ENCODE data around the gene RDH5.
"Not testable (repeated sequence)": the region's sequence is repeated elsewhere in the genome, so short reads cannot be mapped to it uniquely, and the experiment has no call there.

RDH5 gene

DNA sequence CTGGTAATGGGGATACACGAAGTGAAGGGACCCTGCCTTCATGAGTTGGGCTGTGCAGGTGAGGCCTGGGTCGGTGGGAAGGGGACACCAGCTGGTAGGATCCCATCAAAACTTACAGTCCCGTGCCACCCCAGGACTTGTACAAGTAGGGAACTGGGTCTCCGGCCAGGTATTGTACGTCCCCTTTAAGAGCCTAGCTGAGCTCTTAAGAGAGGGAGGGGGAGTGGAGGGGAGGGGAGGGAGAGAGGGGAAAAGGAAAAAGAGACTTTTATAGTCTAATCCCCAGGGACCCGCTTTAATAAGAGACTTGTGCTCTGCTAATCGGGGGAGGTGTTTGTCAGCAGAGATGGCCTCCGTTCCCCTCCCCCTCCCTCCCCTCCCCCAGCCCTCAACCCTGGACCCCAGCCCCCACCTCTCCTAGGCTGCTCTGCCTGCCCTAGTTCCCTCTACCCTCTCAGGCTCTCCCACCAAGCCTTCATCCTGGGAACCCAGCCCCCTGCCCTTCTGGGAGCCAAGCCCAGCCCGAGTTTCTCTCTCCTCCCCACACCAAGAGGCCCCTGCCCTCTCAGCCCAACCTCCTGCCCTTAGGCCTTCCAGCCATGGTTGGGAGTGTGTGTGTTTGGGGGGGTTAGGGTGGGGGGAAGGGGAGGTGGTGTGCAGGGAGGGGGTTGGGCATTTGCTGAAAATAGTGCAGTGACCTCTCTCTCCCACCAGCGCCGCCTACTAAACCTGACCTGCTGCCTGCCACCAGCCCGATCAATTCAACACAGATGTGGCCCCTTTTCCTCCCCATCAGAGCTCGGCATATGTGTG lies 25.4 kb downstream of the RDH5 start:
- peaks cover 10% of the 10 kb centered on the region for H3K4me1 ChIP-seq (ENCODE audit: control insufficient read depth, insufficient read depth, low read length, poor library complexity, severe bottlenecking)
- H3K4me3 ChIP-seq (ENCODE audit: insufficient read depth, low read depth, low read length, poor library complexity, severe bottlenecking), result no peak overlapping the region
- no peak for DNase-seq
- H3K27me3 ChIP-seq (replicated peaks; ENCODE audit: control insufficient read depth, insufficient read depth, low read length, poor library complexity, severe bottlenecking), result no peaks in the 10 kb centered on the region
- peaks cover 6% of the 10 kb centered on the region for H3K36me3 ChIP-seq (ENCODE audit: control insufficient read depth, insufficient read depth, low read length)
- H3K27ac ChIP-seq (ENCODE audit: insufficient read depth, low read length, poor library complexity, severe bottlenecking), result no peak overlapping the region
- H3K9me3 ChIP-seq (ENCODE audit: control insufficient read depth, low read length), result no peaks in the 10 kb centered on the region

DNA sequence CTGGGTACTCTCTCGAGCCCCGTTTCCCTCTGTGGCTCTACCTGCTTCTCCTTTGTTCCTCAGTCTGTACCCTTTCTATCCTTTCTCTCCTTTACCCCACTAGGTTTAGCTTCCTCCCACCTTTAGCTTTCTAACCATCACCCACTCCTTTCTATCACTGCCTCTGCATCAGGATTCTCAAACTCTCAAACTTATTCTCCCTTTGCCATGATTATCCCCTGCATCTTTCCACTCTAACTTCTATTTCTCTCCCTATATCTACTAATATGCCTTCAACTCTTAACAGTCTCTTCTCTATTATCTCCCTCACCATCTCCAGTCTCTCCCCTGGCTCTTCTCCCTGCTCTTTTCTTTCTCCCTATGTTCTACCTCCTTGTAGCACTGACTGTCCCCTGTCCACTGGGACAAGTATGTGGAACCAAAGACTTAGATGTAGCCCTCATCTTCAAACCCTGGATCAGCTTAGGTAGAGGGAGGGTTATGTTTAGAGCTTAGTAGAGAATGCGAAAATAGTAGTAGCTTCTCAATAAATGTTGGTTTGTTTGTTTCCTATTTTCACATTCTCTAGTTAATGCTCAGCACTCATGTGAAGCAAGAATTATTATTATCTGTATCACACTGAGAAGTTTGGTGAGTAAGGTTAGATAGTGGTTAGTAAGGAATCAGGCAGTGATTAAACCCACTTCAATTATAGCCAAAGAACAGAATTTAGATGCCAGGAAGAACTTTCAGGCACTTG lies 26.1 kb downstream of the RDH5 start:
- Histone ChIP-seq H3K27ac (ENCODE audit: insufficient read depth, low read length, poor library complexity, severe bottlenecking) (no peak overlapping the region), H3K4me3 (ENCODE audit: insufficient read depth, low read depth, low read length, poor library complexity, severe bottlenecking) (no peak overlapping the region), H3K4me1 (ENCODE audit: control insufficient read depth, insufficient read depth, low read length, poor library complexity, severe bottlenecking) (peaks cover 10% of the 10 kb centered on the region), H3K9me3 (ENCODE audit: control insufficient read depth, low read length) (no peaks in the 10 kb centered on the region), H3K36me3 (ENCODE audit: control insufficient read depth, insufficient read depth, low read length) (peaks cover 14% of the 10 kb centered on the region), H3K27me3 (replicated peaks; ENCODE audit: control insufficient read depth, insufficient read depth, low read length, poor library complexity, severe bottlenecking) (no peaks in the 10 kb centered on the region)
- DNase-seq, result no peak

DNA sequence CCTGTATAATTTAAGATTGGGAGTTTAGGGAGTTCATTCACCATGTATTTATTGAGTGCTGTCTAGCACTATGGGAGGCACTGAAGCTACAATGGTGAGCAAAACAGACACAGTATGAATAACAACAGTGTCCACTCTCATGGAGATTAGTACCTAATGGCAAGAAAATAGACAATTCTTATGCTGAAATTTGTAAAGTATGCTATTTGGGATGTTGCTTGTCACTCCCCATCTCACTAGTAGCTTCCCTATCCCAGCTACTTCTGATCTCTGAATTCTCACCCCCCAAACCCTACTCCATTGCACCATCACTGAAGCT lies 26.7 kb downstream of the RDH5 start:
- no peak overlapping the region for H3K27ac ChIP-seq (ENCODE audit: insufficient read depth, low read length, poor library complexity, severe bottlenecking)
- peaks cover 19% of the 10 kb centered on the region for H3K36me3 ChIP-seq (ENCODE audit: control insufficient read depth, insufficient read depth, low read length)
- H3K27me3 ChIP-seq (replicated peaks; ENCODE audit: control insufficient read depth, insufficient read depth, low read length, poor library complexity, severe bottlenecking), result no peaks in the 10 kb centered on the region
- no peak overlapping the region for H3K4me3 ChIP-seq (ENCODE audit: insufficient read depth, low read depth, low read length, poor library complexity, severe bottlenecking)
- DNase-seq, result no peak
- peaks cover 10% of the 10 kb centered on the region for H3K4me1 ChIP-seq (ENCODE audit: control insufficient read depth, insufficient read depth, low read length, poor library complexity, severe bottlenecking)
- no peaks in the 10 kb centered on the region for H3K9me3 ChIP-seq (ENCODE audit: control insufficient read depth, low read length)

DNA sequence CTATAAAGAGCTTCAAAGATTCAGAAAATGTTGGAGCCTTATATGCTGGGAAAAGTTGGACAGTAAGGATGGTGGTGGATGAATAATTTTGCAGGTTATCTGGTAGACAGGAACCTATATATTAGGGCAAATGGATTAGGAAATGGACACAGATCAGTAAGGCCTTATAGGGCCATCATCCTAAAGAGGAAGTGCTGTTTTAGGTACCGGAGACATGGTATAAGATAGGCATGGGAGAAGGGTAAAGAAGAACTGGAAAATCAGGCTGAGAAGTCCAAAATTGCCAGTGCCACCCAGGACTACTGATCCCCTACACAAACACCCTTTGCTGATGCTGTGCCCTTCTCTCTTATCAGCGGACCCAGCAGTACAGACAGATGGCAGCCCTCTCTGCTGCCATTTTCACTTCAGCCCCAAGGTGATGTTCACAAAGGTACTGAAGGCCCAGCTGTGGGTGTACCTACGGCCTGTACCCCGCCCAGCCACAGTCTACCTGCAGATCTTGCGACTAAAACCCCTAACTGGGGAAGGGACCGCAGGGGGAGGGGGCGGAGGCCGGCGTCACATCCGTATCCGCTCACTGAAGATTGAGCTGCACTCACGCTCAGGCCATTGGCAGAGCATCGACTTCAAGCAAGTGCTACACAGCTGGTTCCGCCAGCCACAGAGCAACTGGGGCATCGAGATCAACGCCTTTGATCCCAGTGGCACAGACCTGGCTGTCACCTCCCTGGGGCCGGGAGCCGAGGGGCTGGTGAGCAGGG lies 28.2 kb downstream of the RDH5 start:
- Histone ChIP-seq H3K27me3 (replicated peaks; ENCODE audit: control insufficient read depth, insufficient read depth, low read length, poor library complexity, severe bottlenecking) (no peaks in the 10 kb centered on the region), H3K9me3 (ENCODE audit: control insufficient read depth, low read length) (no peaks in the 10 kb centered on the region), H3K36me3 (ENCODE audit: control insufficient read depth, insufficient read depth, low read length) (peaks cover 31% of the 10 kb centered on the region), H3K27ac (ENCODE audit: insufficient read depth, low read length, poor library complexity, severe bottlenecking) (no peak overlapping the region), H3K4me1 (ENCODE audit: control insufficient read depth, insufficient read depth, low read length, poor library complexity, severe bottlenecking) (peaks cover 6% of the 10 kb centered on the region), H3K4me3 (ENCODE audit: insufficient read depth, low read depth, low read length, poor library complexity, severe bottlenecking) (no peak overlapping the region)
- no peak for DNase-seq

DNA sequence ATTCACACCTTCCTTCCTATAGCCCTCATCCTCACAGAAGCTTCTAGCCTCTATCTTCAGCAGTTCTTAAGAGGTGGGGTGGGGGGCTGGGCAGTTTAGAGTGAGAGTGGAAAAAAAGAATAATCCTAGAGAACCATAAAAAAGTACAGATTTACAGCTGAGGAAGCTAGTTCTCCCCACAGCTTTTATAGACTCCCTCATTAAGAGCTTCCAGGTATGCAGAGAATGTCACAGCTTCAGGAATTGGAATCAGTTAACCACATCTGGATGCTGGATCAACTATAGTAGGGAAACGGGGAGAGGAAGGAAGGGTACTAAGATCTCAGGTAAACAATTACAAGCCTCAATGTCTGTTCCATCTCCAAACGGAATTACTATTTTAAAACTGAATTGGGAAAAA lies 35.1 kb downstream of the RDH5 start:
- Histone ChIP-seq H3K9me3 (ENCODE audit: control insufficient read depth, low read length) (no peaks in the 10 kb centered on the region), H3K27me3 (replicated peaks; ENCODE audit: control insufficient read depth, insufficient read depth, low read length, poor library complexity, severe bottlenecking) (no peaks in the 10 kb centered on the region), H3K36me3 (ENCODE audit: control insufficient read depth, insufficient read depth, low read length) (peaks cover 67% of the 10 kb centered on the region), H3K4me1 (ENCODE audit: control insufficient read depth, insufficient read depth, low read length, poor library complexity, severe bottlenecking) (no peaks in the 10 kb centered on the region), H3K27ac (ENCODE audit: insufficient read depth, low read length, poor library complexity, severe bottlenecking) (no peak overlapping the region), H3K4me3 (ENCODE audit: insufficient read depth, low read depth, low read length, poor library complexity, severe bottlenecking) (no peak overlapping the region)
- DNase-seq, result no peak

DNA sequence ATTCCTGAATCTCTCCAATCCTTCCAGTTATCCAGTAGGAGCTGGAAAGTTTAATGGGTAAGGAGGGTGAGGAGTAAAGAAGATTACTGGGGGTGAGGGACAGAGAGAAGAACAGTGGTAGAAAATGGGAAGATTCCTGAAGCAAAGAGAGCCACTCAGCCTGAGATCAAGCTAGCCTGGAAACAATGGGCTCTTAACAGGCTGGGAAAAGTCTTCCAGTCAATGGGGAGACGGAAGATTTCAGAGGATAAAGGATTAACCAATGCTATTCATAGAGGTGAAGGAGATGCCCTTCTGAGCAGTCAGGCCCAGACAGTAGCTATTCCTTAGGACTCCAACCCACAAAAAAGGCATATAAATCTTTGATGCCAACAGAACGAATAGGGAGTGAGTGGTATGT lies 37.5 kb downstream of the RDH5 start:
- DNase-seq, result no peak
- Histone ChIP-seq H3K27ac (ENCODE audit: insufficient read depth, low read length, poor library complexity, severe bottlenecking) (no peak overlapping the region), H3K27me3 (replicated peaks; ENCODE audit: control insufficient read depth, insufficient read depth, low read length, poor library complexity, severe bottlenecking) (no peaks in the 10 kb centered on the region), H3K36me3 (ENCODE audit: control insufficient read depth, insufficient read depth, low read length) (peaks cover 46% of the 10 kb centered on the region), H3K4me1 (ENCODE audit: control insufficient read depth, insufficient read depth, low read length, poor library complexity, severe bottlenecking) (no peaks in the 10 kb centered on the region), H3K9me3 (ENCODE audit: control insufficient read depth, low read length) (no peaks in the 10 kb centered on the region), H3K4me3 (ENCODE audit: insufficient read depth, low read depth, low read length, poor library complexity, severe bottlenecking) (no peak overlapping the region)

DNA sequence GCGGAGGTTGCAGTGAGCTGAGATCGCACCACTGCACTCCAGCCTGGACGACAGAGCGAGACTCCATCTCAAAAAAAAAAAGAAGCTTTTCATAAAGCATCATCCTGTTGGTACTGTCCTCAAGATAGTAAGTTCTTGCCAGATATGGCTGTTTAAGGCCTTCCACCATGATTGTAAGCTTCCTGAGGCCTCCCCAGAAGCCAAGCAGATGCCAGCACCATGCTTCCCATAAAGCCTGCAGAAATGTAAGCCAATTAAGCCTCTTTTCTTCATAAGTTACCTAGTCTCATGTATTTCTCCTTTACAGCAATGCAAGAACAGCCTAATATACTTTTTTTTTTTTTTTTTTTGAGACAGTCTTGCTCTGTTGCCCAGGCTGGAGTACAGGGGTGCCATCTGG lies 38.4 kb downstream of the RDH5 start:
- H3K27ac ChIP-seq (ENCODE audit: insufficient read depth, low read length, poor library complexity, severe bottlenecking); DNase-seq; H3K4me1 ChIP-seq (ENCODE audit: control insufficient read depth, insufficient read depth, low read length, poor library complexity, severe bottlenecking); H3K27me3 ChIP-seq (replicated peaks; ENCODE audit: control insufficient read depth, insufficient read depth, low read length, poor library complexity, severe bottlenecking); H3K4me3 ChIP-seq (ENCODE audit: insufficient read depth, low read depth, low read length, poor library complexity, severe bottlenecking); H3K9me3 ChIP-seq (ENCODE audit: control insufficient read depth, low read length): not testable (repeated sequence)
- peaks cover 43% of the 10 kb centered on the region for H3K36me3 ChIP-seq (ENCODE audit: control insufficient read depth, insufficient read depth, low read length)

DNA sequence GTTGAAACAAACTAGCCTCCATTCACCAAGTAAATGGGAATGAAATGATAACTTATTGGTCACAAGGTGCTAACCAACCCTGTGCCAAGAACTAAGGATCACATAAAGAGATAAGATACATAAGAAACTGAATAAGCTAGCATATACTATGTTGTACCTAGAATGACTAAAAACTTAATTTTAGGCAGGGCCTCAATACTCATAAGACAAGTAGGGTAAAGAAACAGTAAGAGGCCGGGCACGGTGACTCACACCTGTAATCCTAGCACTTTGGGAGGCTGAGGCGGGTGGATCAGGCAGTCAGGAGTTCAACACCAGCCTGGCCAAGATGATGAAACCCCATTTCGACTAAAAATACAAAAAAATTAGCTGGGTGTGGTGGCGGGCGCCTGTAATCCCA lies 40.5 kb downstream of the RDH5 start:
- H3K9me3 ChIP-seq (ENCODE audit: control insufficient read depth, low read length), result no peaks in the 10 kb centered on the region
- H3K4me1 ChIP-seq (ENCODE audit: control insufficient read depth, insufficient read depth, low read length, poor library complexity, severe bottlenecking), result no peaks in the 10 kb centered on the region
- H3K27me3 ChIP-seq (replicated peaks; ENCODE audit: control insufficient read depth, insufficient read depth, low read length, poor library complexity, severe bottlenecking), result no peaks in the 10 kb centered on the region
- H3K36me3 ChIP-seq (ENCODE audit: control insufficient read depth, insufficient read depth, low read length), result peaks cover 45% of the 10 kb centered on the region
- no peak for DNase-seq
- no peak overlapping the region for H3K4me3 ChIP-seq (ENCODE audit: insufficient read depth, low read depth, low read length, poor library complexity, severe bottlenecking)
- H3K27ac ChIP-seq (ENCODE audit: insufficient read depth, low read length, poor library complexity, severe bottlenecking), result no peak overlapping the region

DNA sequence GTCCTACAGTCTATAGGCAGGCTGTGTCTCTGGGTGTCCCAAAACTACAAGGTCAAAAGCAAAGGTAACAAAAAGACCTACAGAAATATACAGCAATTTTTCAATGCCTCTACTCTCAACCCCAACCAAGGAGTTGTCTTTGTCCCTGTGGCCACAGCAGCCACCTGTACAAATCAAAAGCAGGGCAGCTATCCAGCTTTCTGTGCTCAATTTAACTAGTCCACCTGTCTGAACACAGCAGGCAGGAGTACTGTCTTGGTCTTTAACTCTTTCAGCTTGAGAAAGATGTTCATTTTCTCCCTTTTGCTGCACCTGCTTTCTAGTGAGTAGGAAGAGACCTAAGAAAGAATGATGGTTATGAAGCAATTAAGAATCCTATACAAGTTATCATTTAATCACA lies 42.5 kb downstream of the RDH5 start:
- DNase-seq, result no peak
- Histone ChIP-seq H3K9me3 (ENCODE audit: control insufficient read depth, low read length) (no peaks in the 10 kb centered on the region), H3K4me1 (ENCODE audit: control insufficient read depth, insufficient read depth, low read length, poor library complexity, severe bottlenecking) (no peaks in the 10 kb centered on the region), H3K36me3 (ENCODE audit: control insufficient read depth, insufficient read depth, low read length) (peaks cover 30% of the 10 kb centered on the region), H3K27me3 (replicated peaks; ENCODE audit: control insufficient read depth, insufficient read depth, low read length, poor library complexity, severe bottlenecking) (no peaks in the 10 kb centered on the region), H3K4me3 (ENCODE audit: insufficient read depth, low read depth, low read length, poor library complexity, severe bottlenecking) (no peak overlapping the region), H3K27ac (ENCODE audit: insufficient read depth, low read length, poor library complexity, severe bottlenecking) (no peak overlapping the region)

Measured in effector memory CD4-positive, alpha-beta T cell (primary cell).